HTERT RPE-1 (cell line): Measurements from ENCODE around the gene SUCO.

ENCODE experiments used
- in situ Hi-C: fragments of 300-500 bp; cut with MboI; formaldehyde crosslinking; loops from 4 replicates; pipeline ENCODE4 v1.14.3; 2020; ENCODE audit warnings: low sequenced_read_pairs

The SUCO gene

DNA sequence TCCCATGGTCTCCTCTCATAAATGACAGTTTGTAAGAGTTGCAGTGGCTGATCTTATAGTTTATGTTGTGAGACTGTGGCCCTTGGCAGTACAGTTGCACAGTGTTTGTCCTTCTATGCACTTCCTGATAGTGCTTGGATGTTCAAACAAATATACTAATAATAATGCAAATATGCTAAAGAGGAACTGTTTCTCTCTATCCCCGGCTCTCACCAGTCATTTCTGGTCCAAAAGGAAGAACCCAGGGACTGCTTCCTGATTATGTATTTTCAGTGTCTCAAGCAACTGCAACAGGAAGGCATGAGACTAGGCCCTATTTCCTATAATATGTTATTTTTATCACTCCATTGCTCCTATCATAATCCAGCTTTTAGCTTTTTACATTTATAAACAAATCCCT is 17.0 kb upstream of the SUCO start:
- in situ Hi-C loops = no loop called here

DNA sequence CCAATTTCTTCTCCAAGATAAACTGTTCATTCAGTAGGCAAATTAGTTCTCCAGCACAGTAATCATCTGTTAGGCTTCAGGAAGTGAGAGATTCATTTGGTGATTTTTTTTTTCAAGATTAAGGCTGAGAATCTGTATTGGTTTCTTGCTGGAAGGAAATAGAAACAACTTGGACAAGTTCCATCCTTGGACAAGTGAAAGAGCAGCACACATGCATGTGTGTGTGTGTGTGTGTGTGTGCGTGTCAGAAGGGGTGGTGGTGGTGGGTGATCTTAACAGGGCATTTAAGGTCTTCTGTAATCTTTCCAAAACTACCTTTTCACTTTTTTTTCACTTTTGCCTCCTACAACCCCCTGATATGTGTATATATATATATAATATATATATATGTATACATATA is 15.9 kb upstream of the SUCO start:
- in situ Hi-C loops = no loop called here

DNA sequence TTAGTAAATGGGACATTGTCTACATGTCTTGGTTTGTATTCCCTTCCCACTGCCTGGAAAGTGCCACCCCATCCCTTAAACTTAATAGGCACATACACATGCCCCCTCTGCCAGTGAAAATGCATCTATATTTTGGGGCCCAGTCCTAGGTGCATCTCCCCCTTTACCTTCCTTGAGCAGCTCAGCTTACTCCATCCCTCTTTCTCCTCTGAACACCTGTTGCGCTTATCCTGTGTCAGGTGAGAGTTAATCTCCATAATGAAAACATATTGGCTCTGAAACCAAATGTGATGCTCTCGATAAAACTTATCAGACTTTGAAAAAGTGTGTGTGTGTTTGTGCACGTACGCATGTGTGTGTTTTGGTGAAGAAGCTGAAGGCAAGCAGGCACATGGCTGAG is 15.4 kb upstream of the SUCO start:
- in situ Hi-C loops = no loop called here

DNA sequence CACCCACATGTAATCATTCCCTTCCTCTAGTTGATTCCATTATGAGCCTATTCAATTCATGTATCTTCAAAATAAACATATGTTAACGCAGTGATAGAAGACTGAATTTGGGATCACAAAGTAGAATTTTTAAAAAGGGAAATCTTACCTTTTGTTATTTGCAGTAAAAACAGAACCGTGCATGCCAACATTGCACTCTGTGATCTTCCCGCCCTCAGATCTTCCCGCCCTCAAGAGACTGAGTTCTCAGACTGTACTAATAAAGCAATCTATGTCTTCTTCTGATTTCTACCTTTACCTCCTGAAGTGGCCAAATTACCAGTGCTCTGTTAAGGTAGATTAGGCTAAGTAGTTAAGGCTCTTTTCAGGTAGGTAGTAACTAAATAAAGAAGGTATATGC is 3.6 kb upstream of the SUCO start:
- in situ Hi-C loops = no loop called here

DNA sequence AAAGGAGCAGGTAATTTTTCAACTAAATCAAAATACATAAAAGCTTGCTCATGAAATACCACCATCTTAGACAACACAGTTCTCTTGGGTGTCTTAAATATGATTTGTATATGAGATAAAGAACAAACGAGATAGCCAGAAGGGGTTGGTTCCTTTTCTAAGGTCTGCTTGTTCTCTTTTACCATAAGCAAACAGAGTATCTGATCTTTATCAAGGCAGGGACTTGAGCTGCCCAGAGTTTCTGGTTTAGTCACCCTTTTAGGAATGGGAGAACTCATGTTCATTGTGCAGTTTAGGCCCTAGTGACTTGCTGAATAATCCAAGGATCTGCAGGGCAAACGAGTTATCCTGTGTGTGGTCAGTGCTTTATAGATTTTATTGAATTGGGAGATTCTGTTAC is 3.0 kb upstream of the SUCO start:
- in situ Hi-C loops = no loop called here

DNA sequence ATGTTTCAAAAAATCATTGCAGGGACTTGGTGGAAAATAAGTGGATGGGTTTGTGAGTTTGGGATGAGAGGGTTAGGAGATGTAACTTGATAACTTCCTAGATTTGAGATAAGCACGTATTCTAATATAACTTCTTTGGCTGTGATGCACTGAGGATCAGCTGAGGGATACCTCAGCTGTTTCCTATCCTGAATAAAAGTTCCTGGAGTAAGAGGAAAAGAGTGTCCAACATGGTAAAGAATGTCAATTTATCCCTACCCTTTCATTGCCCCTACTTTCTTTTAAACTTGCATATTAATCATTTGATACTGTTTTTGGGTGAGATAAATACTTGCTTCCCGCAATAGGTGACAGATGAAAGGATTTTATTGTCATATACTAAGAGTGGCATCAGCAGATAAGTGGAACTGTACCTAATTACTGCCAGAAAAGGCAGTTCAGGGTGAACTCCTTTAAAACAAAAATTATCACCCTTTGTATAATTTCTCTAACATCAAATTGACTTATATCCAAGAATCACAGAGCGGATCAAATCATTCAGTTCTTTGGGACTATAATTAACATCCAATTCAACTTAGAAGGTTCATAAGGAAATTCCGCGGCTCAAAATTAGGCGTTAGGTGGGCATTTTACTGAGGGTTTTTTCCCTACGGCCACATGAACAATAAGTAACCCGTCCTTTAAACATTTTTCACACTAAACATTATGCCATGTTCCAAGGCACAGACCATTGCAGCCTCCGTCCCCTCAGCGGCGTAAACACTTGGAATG is 1.4 kb upstream of the SUCO start:
- in situ Hi-C loops = no loop called here

DNA sequence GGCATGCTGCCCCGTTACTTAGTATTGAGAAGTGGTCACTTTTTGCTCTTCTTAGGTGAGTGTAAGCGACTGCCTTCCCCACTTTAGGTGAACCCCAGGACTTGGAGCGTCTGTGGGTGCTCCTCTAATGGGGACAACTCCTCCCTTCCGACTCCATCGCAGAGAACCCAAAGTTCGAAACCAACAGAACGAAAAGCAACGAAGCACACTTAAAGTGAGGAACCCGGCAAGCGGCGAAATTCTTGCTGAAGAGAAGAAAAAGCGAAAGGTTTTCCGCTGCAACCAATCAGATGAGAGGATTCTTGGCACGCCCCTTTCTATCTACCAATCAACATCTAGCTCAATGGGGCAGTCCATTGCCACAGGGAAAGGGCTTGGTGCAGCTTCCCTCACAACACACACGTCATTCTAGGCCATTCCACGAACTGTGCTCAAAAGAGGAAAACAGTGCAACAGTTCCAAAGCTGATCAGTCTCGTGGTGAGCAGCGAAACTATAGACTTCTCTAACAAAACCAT is 709 bp upstream of the SUCO start:
- in situ Hi-C loops = no loop called here

DNA sequence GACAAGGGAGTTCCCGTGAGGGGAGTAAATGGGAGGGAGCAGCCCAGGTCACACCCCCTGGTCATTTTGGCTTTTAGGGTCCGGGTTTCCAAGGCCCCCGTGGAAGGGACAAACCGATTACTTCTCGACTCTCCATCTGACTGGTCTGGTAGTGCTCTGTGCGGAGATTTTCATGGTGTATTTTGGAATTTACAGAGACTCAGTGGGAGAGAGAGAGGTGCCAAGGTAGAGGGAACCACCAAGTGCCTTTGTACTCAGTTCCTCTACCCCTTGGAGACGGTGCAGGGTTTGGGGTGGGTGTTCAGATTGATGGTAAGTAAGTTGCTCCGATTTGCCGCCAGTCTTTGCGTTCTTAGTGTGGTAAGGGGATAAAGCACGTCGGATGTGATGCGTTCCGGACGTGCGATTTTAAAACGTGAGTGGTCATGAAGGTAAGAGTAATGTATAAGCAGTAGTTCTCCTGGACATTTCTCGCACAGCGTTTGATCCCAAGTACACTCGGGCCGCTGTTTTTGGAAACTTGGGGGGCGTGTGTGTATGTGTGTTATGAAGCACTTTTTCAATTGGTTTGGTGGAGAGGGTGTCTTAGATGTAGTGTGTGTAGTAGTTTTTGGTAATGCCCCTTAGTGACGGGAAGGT is 682 bp downstream of the SUCO start:
- in situ Hi-C loops = no loop called here

DNA sequence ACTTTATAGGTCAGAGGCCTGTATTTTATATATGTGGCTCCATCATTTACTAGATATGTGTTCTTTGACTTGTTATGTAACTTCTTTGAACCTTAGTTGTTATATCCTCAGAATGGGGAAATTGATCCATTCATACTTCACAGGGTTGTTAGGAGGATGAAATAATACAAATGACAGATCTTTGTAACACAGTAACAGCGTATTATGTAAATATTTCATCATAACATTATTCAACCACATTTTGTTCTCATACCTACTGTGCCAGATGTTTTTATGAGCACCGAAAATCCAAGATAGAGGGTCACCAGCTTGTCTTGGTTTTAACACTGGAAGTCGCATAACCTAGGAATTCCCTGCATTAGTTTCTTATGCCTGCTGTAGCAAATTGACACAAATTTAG is 3.3 kb downstream of the SUCO start:
- in situ Hi-C loops = no loop called here

DNA sequence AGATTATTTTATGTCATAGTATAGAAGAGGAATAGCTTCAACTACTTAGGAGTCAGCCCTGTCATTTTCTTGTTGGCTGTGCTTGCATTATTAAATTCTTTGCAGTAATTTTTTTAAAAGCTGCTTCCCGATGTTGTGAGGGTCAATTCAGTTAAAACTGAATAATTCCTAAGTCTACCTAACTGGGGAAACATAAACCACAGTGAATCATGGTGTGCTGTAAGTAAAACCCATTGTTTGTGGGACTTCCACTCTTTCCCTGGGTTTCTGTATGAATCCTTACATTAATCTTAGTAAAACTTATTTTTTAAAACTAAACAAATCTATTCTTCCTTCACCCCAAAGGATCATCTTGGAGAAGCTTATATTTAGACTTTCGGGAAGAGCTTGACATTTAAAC is 4.4 kb downstream of the SUCO start:
- in situ Hi-C loops = no loop called here

DNA sequence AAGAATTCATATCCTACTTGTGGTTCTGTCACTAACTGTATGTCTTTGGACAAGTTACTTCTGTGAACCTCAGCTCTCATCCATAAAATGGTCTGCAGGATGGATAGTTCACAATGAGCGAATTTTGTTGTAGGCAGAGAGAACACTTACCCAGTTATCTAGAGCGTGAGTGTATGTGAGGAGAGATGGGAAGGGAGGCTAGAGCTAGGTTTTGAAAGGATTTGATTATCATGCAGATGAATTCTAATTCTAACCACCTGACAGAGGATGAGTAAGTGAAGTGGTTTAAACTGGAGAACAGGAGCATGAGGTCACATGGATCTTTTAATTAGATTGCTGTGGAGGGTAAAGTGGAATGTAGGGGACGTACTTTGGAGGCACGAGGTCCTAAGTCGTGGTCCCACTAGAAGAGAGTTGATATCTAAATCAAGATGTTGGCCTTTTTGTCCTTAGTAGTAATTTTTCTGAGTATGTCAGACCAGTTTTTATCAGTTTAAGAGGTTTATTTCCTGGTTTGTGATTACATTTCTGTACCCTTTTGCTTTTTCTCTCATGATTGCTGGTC is 5.0 kb downstream of the SUCO start:
- in situ Hi-C loops = no loop called here

DNA sequence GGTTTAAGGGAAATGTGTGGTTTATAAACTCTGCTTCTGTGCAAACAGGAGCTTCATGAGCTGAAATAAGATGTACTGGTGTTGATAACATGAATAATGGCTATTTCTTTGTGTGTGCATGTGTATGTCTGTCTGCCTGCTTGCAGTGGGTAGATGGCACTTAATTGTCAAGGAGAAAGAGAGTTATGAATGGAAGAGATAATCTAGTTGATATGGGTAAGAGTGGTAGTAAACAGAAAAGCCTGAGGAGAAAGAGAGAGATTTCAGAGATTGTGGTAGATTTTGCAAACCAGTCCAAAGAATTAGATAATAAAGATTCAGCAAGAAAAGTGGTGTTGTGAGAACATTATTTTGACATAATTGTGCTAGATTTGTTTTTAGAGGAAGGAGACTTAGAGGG is 7.7 kb downstream of the SUCO start:
- in situ Hi-C loops = no loop called here

DNA sequence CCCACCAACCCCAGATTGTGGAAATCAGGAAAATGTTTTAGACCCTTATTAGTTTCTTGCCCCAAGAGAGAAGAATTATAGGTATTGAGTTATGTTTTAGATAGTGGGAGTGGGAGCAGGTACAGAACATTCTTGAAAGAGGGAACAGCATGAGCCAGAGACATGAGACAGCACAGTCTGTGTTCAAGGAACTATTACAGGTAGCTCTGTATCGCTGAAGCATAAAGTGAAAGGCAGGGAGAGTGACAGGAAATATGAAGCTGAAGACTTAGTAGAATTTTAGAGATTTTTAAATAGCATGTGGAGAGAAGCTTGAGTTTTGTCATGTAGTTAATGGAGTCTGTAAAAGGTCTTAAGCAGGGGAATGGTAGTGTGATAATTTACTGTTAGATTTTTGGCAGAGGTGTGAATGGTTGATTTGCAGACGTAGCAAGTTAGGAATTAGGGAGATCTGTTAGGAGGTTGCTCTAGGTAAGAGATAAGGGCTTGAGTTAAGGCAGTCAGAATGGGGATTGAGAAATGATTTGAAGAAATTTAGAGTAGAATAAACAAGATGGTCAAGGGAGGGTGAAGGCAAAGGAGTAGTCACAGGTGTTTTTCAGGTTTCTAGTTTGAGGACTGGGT is 11.6 kb downstream of the SUCO start:
- in situ Hi-C loops = no loop called here

DNA sequence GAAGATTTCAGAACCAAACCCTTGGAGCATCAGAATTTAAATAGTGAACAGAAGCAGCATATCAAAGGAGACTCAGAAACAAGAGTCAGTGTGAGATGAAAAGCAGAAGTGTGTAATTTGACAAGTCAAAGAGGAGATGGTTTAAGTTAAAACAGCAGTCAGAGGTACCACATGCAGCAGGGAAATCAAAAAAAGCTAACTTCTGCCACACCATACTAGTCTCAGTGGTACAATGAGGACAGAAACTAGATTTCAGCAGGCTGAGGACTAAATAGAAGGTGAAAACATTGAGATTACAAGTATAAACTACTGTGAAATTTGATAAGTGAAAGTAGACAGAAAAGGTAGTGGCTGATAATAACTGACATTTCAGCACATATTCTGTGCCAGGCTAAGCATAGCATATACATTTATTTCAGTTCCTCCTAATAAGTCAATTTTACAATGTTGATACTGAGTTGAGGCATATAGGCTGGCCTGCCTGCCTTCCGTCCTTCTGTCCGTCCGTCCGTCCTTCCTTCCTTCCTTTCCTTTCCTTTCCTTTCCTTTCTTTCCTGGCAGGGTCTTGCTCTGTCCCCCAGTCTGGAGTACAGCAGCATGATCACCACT is 12.6 kb downstream of the SUCO start:
- in situ Hi-C loops = no loop called here

DNA sequence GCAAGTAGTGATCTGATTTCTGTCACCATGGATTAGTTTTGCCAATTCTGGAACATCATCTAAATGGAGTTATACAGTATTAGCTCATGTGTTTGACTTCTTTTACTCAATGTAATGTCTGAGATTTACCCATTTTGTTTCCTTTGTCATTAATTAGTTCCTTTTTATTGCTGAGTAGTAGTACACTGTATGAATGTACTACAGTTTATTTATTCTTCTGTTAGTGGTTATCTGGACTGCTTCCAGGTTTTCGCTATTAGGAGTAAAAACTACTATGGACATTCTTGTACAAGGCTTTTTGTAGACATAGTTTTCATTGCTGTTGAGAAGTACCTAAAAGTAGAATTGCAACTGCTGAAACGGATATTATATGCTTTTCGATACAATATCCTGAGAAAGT is 14.1 kb downstream of the SUCO start:
- in situ Hi-C loops = no loop called here

DNA sequence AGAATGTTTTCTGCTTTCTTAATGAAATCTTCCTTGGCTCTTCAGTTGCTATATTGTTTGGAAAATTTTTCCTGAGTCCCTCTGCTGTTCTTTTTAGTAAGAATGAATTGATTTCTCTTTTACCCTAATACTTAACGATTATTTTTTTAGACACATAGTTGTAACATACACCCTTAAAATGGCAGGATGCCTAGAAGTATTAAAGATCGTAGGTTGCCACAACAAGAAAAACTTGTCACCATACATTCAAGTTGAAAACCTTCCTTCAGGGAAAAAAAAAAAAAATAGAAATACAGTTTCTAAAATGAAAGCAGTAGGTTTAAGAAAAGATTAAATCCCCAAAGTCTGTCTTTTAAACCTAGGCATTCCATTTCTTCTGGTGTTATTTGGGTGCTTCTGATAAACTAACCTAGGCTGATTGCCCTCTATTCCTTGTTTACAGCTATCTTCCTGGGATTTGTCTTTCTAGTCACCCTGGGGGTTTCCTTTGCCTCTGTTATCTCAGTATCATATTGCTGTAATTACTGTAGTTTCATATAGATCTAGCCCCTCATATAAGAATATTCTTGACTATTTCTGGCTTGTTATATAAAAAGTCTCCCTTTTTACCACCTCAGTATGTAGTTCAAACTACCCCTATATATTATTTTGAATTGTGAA is 16.8 kb downstream of the SUCO start:
- in situ Hi-C loops = no loop called here

DNA sequence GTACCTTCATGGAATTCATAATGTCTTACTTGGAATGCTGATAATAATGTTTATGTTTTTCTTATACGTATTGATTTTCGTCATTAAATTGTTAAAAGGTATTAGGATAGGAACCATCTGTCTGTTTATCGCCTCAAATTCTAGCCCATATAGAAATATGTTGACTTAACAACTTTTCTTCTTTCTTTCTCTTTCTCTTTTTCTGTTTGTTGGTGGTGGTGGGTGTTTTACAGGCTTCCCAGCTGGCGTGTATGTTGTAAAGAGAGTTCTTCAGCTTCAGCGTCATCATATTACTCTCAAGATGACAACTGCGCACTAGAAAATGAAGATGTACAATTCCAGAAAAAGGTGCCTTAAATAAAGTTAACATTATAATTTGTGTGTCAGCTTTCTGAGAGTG is 18.3 kb downstream of the SUCO start:
- in situ Hi-C loops = no loop called here

DNA sequence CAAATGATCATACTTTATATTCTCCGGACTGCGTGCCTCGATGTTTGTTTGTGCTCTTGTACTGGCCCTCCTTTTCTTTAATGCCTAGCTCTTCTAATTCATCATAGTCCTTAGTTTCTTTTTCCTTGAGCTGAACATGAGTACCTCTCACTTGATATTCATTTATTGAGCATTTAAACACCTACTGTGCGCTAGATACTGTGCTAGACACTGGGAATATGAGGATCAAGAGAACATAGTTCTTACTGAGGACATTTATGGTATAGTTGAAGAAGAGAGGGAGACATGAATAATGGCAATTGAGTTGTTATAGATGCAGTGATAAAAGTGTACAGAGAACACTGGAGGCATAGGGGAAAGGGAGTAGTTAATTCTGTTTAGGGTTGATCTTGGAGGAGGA is 22.0 kb downstream of the SUCO start:
- in situ Hi-C loops = no loop called here

DNA sequence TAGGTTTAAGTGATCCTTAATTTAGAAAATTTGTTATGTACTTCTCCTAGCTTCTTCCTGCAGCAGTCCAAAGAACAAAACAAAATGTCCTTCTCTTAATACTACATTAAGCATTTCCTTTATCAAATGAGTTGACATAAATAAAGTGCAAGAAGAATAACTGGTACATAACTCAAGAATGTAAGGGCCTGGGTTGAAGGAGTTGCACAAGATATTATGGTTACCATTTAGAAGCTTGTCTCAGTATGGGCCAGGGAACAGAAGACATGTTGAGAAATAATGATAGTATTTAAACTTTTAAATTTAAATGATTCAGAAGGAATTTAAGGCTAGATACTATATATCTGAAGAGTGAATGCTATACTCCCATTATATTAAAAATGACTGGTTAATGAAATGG is 23.5 kb downstream of the SUCO start:
- in situ Hi-C loops = no loop called here

DNA sequence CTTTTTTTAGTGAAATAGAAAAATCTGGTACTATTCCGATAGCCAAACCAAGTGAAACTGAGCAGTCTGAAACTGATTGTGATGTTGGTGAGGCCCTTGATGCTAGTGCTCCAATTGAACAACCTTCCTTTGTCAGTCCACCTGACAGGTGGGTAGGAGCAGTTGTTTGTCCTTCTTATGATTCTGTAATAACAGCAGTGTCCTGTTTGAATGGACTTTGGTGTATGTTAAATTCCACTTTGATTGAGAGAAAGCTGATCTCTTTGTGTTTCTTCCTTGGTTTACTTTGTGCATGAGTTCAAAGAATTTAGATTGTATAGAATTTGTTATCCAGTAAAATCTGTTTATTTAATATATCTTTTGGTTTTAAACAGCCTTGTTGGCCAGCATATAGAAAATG is 24.3 kb downstream of the SUCO start:
- in situ Hi-C loops = no loop called here
